Loucy (cell line): ENCODE results near the gene CABCOCO1.

Experiments
- H2AFZ ChIP-seq: fragments of 200-600 bp; sonication (generic); 2 replicates; pipeline ENCODE4 v1.6.0; 2016; ENCODE audit warnings: antibody characterized with exemption, mild to moderate bottlenecking, low read length, moderate library complexity
- H3F3A ChIP-seq: fragments of 200-600 bp; 2 replicates; pipeline ENCODE4 v1.6.0; 2016; ENCODE audit warnings: antibody characterized with exemption, low read depth, mild to moderate bottlenecking
- H3K27me3 ChIP-seq: fragments of 200-600 bp; sonication (generic); 2 replicates; pipeline ENCODE4 v1.6.1; 2014; ENCODE audit warnings: low read length, mild to moderate bottlenecking; ENCODE audit not compliant: insufficient read depth, poor library complexity, severe bottlenecking
- H3K36me3 ChIP-seq: fragments of 200-600 bp; sonication (generic); 2 replicates; pipeline ENCODE4 v1.6.1; 2016; ENCODE audit warnings: low read length; ENCODE audit not compliant: insufficient read depth
- H3K4me1 ChIP-seq: fragments of 200-600 bp; sonication (generic); 2 replicates; pipeline ENCODE4 v1.5.1; 2014; ENCODE audit warnings: low read length, mild to moderate bottlenecking; ENCODE audit not compliant: insufficient read depth, poor library complexity, severe bottlenecking
- H3K4me2 ChIP-seq: fragments of 200-600 bp; sonication (generic); 2 replicates; pipeline ENCODE4 v1.6.0; 2014; ENCODE audit warnings: antibody characterized with exemption, low read length, low read depth, mild to moderate bottlenecking; ENCODE audit not compliant: poor library complexity, severe bottlenecking
- H3K4me3 ChIP-seq: fragments of 200-600 bp; sonication (generic); 2 replicates; pipeline ENCODE4 v1.5.1; 2014; ENCODE audit warnings: low read length, mild to moderate bottlenecking, mixed read lengths; ENCODE audit not compliant: poor library complexity, severe bottlenecking
- H3K79me2 ChIP-seq: fragments of 200-600 bp; sonication (generic); 2 replicates; pipeline ENCODE4 v1.6.1; 2014; ENCODE audit warnings: low read length; ENCODE audit not compliant: insufficient read depth
- H3K9ac ChIP-seq: fragments of 200-600 bp; sonication (generic); 2 replicates; pipeline ENCODE4 v1.6.0; 2014; ENCODE audit warnings: mild to moderate bottlenecking, low read depth, low read length, moderate library complexity; ENCODE audit not compliant: poor library complexity, severe bottlenecking
- H3K9me2 ChIP-seq: fragments of 200-600 bp; sonication (generic); replicated peaks from 2 replicates; pipeline ENCODE4 v1.6.1; 2016; ENCODE audit warnings: low read depth, low read length, mixed read lengths
- H3K9me3 ChIP-seq: fragments of 200-600 bp; sonication (generic); 2 replicates; pipeline ENCODE4 v1.6.1; 2014; ENCODE audit warnings: mild to moderate bottlenecking, antibody characterized with exemption, low read length, low read depth; ENCODE audit not compliant: insufficient read depth
- H4K20me1 ChIP-seq: fragments of 200-600 bp; sonication (generic); 2 replicates; pipeline ENCODE4 v1.6.0; 2014; ENCODE audit warnings: antibody characterized with exemption, low read length, mild to moderate bottlenecking; ENCODE audit not compliant: insufficient read depth, poor library complexity, severe bottlenecking
- EZH2phosphoT487 ChIP-seq: fragments of 200-600 bp; IDR thresholded peaks from 2 replicates; pipeline ENCODE4 v1.6.1; 2018; ENCODE audit warnings: antibody characterized with exemption, mild to moderate bottlenecking, moderate library complexity, borderline replicate concordance
- TF ChIP-seq, protein P1 (sequence below): fragments of 200-600 bp; sonication (generic); conservative IDR thresholded peaks from 2 replicates; pipeline ENCODE4 v1.5.1; 2014; ENCODE audit warnings: mild to moderate bottlenecking, antibody characterized with exemption, low read length

CABCOCO1 gene

DNA sequence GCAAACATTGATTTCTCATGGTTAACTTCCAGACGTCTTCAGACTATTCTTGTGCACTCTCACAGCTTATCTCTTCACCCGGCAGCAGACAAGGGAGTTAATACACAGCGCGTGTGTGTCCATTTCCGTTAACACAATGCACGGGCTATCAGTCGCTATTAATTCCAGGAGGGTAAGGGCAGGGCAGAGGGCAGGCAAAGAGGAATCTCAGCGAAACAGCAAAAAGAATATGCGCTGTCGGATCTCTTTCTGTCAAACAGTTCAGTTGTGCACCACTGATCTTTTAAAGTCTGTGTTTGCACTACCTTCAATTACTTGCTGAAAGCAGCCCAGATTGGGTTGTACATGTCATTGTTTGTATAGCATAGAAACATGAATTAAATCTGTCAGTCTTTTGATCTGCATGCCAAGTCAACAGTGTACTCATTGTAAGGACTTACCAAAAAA lies 41.1 kb upstream of the CABCOCO1 start:
- Histone ChIP-seq H4K20me1 (no peaks in the 10 kb centered on the region), H3K4me3 (no peak overlapping the region), H3K27me3 (no peaks in the 10 kb centered on the region), H3K79me2 (no peaks in the 10 kb centered on the region), H3K4me2 (no peak overlapping the region), H3K9ac (no peak overlapping the region), H3F3A (no peaks in the 10 kb centered on the region), H3K9me2 (no peaks in the 10 kb centered on the region), H3K9me3 (no peaks in the 10 kb centered on the region), H3K4me1 (no peaks in the 10 kb centered on the region), H3K36me3 (no peaks in the 10 kb centered on the region), H2AFZ (no peak overlapping the region)
- no peak for TF ChIP-seq EZH2phosphoT487
- TF ChIP-seq, protein P1, sequence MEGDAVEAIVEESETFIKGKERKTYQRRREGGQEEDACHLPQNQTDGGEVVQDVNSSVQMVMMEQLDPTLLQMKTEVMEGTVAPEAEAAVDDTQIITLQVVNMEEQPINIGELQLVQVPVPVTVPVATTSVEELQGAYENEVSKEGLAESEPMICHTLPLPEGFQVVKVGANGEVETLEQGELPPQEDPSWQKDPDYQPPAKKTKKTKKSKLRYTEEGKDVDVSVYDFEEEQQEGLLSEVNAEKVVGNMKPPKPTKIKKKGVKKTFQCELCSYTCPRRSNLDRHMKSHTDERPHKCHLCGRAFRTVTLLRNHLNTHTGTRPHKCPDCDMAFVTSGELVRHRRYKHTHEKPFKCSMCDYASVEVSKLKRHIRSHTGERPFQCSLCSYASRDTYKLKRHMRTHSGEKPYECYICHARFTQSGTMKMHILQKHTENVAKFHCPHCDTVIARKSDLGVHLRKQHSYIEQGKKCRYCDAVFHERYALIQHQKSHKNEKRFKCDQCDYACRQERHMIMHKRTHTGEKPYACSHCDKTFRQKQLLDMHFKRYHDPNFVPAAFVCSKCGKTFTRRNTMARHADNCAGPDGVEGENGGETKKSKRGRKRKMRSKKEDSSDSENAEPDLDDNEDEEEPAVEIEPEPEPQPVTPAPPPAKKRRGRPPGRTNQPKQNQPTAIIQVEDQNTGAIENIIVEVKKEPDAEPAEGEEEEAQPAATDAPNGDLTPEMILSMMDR: no peak

DNA sequence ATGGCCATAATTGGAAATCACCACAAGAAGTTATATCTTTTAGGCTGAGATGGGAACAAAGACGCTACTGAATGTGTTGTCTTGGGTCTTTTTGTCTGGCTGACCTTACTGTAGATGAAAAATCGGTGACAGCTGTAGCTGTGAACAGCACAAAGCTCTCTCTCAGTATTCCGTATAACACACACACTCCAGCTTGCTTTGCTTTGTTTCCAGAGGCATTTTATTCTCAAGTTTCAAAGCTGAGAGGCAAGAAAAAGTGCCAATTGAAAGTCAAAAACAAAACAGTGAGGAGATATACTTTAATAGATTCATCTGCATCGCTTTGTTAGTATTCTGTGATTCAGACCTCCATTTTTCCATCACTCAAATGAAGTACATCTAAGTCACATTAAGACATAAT lies 39.6 kb upstream of the CABCOCO1 start:
- H3F3A ChIP-seq: no peaks in the 10 kb centered on the region
- no peaks in the 10 kb centered on the region for H3K4me1 ChIP-seq
- no peaks in the 10 kb centered on the region for H3K36me3 ChIP-seq
- no peaks in the 10 kb centered on the region for H3K9me3 ChIP-seq
- peak overlapping the region; percentile 51 for H2AFZ ChIP-seq
- H4K20me1 ChIP-seq: no peaks in the 10 kb centered on the region
- H3K79me2 ChIP-seq: no peaks in the 10 kb centered on the region
- H3K9me2 ChIP-seq: no peaks in the 10 kb centered on the region
- H3K9ac ChIP-seq: no peak overlapping the region
- no peak overlapping the region for H3K4me2 ChIP-seq
- H3K4me3 ChIP-seq: no peak overlapping the region
- no peaks in the 10 kb centered on the region for H3K27me3 ChIP-seq
- TF ChIP-seq, protein P1: no peak
- TF ChIP-seq EZH2phosphoT487: no peak

DNA sequence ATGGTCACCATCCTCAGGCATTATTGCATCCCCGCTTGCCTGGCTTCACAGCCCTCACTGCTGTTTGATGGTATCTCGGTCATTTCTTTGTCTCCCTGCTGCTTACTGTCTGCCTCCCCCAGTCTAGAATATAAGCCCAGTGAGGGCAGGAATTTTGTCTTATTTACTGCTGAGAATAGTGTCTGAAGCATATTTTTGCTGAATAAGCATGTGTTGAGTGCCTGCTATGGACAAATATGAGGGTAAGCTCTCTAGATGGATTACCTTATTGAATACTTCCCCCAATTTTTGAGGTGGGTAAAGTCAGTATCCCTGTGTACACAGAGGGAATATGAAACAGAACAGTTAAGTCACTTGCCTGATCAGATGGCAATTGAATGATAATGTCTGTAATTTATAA lies 36.5 kb upstream of the CABCOCO1 start:
- Histone ChIP-seq H4K20me1 (no peaks in the 10 kb centered on the region), H3K9me2 (no peaks in the 10 kb centered on the region), H3K27me3 (no peaks in the 10 kb centered on the region), H3K9me3 (no peaks in the 10 kb centered on the region), H3F3A (no peaks in the 10 kb centered on the region), H3K4me3 (no peak overlapping the region), H3K4me1 (no peaks in the 10 kb centered on the region), H3K36me3 (no peaks in the 10 kb centered on the region), H3K79me2 (no peaks in the 10 kb centered on the region), H3K4me2 (no peak overlapping the region), H3K9ac (no peak overlapping the region), H2AFZ (no peak overlapping the region)
- TF ChIP-seq, protein P1: no peak
- no peak for TF ChIP-seq EZH2phosphoT487
